Nephron (organoid): Measurements from ENCODE around the gene CTXN3.

Experiments
- H3K27ac Mint-ChIP-seq, 3 experiments: 2 replicates each; pipeline ENCODE4 v1.8.0; 2020; ENCODE audit warnings: mixed read lengths in 3 of 3, mild to moderate bottlenecking in 2 of 3, moderate library complexity in 1 of 3
- H3K27me3 Mint-ChIP-seq: 2 replicates; pipeline ENCODE4 v1.8.0; 2021; ENCODE audit warnings: low read depth, mild to moderate bottlenecking, moderate library complexity, mixed read lengths
- H3K36me3 Mint-ChIP-seq: 2 replicates; pipeline ENCODE4 v1.8.0; 2020; ENCODE audit warnings: low read depth, mixed read lengths
- H3K4me1 Mint-ChIP-seq: 2 replicates; pipeline ENCODE4 v1.8.0; 2020; ENCODE audit warnings: mixed read lengths
- H3K4me3 Mint-ChIP-seq, 3 experiments: 2 replicates each; pipeline ENCODE4 v1.8.0; 2020; ENCODE audit warnings: mild to moderate bottlenecking in 3 of 3, mixed read lengths in 3 of 3, moderate library complexity in 2 of 3
- H3K9me3 Mint-ChIP-seq: 2 replicates; pipeline ENCODE4 v1.8.0; 2020; ENCODE audit warnings: mixed read lengths
- CTCF ChIP-seq, 3 experiments: fragments of 200-600 bp; sonication (generic); IDR thresholded peaks; one replicate each; pipeline ENCODE4 v1.5.0; 2021; ENCODE audit warnings: antibody characterized with exemption in 3 of 3; ENCODE audit not compliant: unreplicated experiment in 3 of 3

CTXN3 gene

GRCh38 chr5:127643607-127644006 is 5.3 kb upstream of the CTXN3 start:
- Mint-ChIP-seq H3K4me1 (peaks cover 24% of the 10 kb centered on the region), H3K4me3 (no peak overlapping the region), H3K27ac (no peak overlapping the region), H3K27me3 (no peaks in the 10 kb centered on the region), H3K9me3 (no peaks in the 10 kb centered on the region), H3K36me3 (no peaks in the 10 kb centered on the region)
- TF ChIP-seq CTCF (IDR thresholded peaks at IDR 0.05; ENCODE audit: unreplicated experiment in 3 of 3), result no peak

DNA sequence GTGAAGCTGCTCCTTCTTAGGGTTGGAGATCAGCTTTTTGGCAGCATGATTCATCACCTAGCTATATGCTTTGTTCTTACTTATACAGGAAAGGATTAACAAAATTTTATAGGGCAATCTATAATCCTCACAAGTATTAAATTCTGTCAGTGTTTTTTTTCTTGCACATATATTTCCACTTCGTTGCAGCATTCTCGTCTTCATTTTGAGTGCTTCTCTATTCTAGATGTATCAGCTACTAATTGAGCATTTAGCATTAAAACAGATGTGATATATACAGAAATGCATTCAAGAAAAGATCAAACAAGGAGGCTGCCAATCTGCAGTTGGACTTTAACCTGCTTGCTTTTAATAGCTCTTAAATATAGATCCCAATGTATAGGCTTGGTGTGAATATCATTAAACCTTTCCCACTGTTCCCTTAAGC is 3.6 kb upstream of the CTXN3 start:
- H3K4me3 Mint-ChIP-seq, result no peak overlapping the region

DNA sequence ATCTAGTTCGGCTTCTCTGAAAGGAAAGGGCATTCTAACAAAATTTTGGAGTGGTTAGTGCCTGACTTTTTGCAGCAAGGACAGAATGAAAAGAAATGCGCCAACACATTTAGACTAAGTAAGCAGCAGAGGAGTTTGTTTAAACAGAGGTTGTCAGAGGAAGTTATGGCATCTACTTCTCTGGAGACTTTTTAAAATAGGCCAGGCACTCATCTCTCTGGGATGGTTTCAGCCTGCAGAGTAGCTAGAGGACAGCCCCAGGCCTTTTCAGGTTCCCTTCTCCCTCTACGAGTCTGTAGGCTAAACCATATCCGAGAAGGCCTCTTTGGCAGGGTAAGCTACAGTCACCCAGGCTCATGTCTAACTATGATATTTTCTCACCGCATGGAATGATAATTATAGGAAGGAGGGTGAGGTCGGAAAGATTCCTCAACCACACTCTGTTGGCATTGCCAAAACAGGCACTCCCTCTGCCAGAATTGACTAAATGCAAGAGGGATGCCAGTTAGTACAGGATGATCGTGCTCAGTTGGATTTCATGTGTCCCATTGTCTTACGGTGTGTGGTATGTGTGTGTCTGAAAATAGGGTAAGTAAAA is 1.4 kb upstream of the CTXN3 start:
- H3K4me1 Mint-ChIP-seq, result peaks cover 47% of the 10 kb centered on the region
- H3K9me3 Mint-ChIP-seq, result no peaks in the 10 kb centered on the region
- no peak for TF ChIP-seq CTCF (IDR thresholded peaks at IDR 0.05; ENCODE audit: unreplicated experiment in 3 of 3)
- H3K36me3 Mint-ChIP-seq, result no peaks in the 10 kb centered on the region
- no peak overlapping the region for H3K4me3 Mint-ChIP-seq
- H3K27ac Mint-ChIP-seq, result no peak overlapping the region
- H3K27me3 Mint-ChIP-seq, result no peaks in the 10 kb centered on the region

More for the DNA sequence above, 3.6 kb upstream of the CTXN3 start:
- Mint-ChIP-seq H3K27ac (no peak overlapping the region), H3K9me3 (no peaks in the 10 kb centered on the region), H3K4me1 (peaks cover 41% of the 10 kb centered on the region), H3K27me3 (no peaks in the 10 kb centered on the region), H3K36me3 (no peaks in the 10 kb centered on the region)
- no peak for TF ChIP-seq CTCF (IDR thresholded peaks at IDR 0.05; ENCODE audit: unreplicated experiment in 3 of 3)

DNA sequence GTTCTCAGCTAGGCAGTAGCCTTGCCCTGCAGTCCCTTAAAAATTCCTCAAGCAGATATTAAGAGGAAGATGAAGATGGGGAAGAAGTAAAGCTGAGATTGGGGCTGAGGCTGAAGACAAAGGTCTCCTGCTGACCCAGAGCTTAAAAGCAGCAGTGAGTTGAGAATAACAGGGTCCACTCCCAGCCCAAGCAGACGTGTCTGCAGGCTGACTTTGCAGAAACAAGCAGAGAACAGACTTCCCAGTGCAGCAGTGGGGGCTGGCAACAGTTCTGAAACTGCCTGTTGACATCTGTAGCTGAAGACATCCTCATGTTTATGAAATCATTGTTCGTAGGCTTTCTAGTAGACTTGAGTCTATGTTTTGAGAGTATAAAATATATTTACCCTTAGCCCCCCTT is 1.1 kb downstream of the CTXN3 start:
- H3K4me1 Mint-ChIP-seq, result peaks cover 54% of the 10 kb centered on the region
- H3K27me3 Mint-ChIP-seq, result no peaks in the 10 kb centered on the region
- no peak for TF ChIP-seq CTCF (IDR thresholded peaks at IDR 0.05; ENCODE audit: unreplicated experiment in 3 of 3)
- H3K4me3 Mint-ChIP-seq, result peak overlapping the region in 1 of 3 experiments; percentile 12
- peak overlapping the region; percentile 9 to 51 (median 50) for H3K27ac Mint-ChIP-seq
- no peaks in the 10 kb centered on the region for H3K9me3 Mint-ChIP-seq
- H3K36me3 Mint-ChIP-seq, result no peaks in the 10 kb centered on the region

- Mint-ChIP-seq H3K36me3 (no peaks in the 10 kb centered on the region), H3K27ac (peak overlapping the region; percentile 9 to 51 (median 50)), H3K4me3 (no peak overlapping the region), H3K27me3 (no peaks in the 10 kb centered on the region), H3K4me1 (peaks cover 50% of the 10 kb centered on the region), H3K9me3 (no peaks in the 10 kb centered on the region)
- no peak for TF ChIP-seq CTCF (IDR thresholded peaks at IDR 0.05; ENCODE audit: unreplicated experiment in 3 of 3)
Observed at GRCh38 chr5:127650649-127651048, 1.8 kb downstream of the CTXN3 start.

DNA sequence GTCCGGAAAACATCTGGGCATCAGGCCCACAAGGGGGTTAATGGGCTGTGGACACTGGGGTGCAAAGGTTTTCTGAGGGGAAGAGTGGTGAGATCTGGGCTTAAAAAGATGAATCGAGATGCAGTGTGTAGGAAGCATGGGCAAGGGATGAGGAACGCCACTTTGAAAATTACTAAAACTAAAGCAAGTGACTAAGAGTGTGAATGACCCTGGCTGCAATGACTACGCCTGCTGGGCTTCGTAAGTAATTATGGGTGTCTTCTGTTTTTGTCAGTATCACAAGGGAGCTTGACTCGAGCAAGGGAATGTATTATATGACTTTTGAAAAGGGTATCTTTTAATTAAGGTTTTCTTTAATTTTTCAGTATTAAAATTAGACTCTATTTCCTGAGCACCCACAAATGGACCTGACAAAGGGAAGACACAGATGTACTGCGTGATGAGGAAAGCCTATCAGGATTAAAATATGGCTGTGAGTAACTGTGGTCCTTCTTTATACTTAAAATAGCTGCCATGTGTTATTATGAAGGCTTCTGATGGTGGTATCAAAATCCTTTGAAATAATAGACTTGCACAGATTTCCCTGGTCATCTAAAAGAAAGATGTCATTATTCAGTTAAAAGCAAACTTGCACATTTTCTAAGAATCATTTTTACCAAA is 4.2 kb downstream of the CTXN3 start:
- Mint-ChIP-seq H3K27ac (no peak overlapping the region), H3K4me3 (no peak overlapping the region), H3K27me3 (no peaks in the 10 kb centered on the region), H3K4me1 (peaks cover 36% of the 10 kb centered on the region), H3K36me3 (no peaks in the 10 kb centered on the region), H3K9me3 (no peaks in the 10 kb centered on the region)
- no peak for TF ChIP-seq CTCF (IDR thresholded peaks at IDR 0.05; ENCODE audit: unreplicated experiment in 3 of 3)
